Spleen (tissue), 7 donors: ENCODE results near the gene MYLK.

Experiments
- POLR2A ChIP-seq, 3 donors: fragments of 450-650 bp; IDR thresholded peaks; one replicate each; pipeline ENCODE4 v1.5.1; 2017; ENCODE audit warnings: antibody characterized with exemption in 3 of 3, mild to moderate bottlenecking in 1 of 3
- POLR2AphosphoS5 ChIP-seq, 3 donors: sonication (generic); formaldehyde crosslinking; IDR thresholded peaks; one replicate each; pipeline ENCODE4 v1.5.1; 2017; ENCODE audit warnings: antibody characterized with exemption in 3 of 3
- TF ChIP-seq, protein P1 (sequence below), 11 experiments: fragments of 200-600 bp in 7 of 11; fragments of 450-650 bp in 4 of 11; sonication (generic) in 4 of 11; IDR thresholded peaks in 8 of 11; conservative IDR thresholded peaks in 3 of 11; 1 replicate in 7 of 11; 2 replicates in 4 of 11; pipeline versions ENCODE4 v1.4.0 to v1.8.0; 2016 to 2021; ENCODE audit warnings: antibody characterized with exemption in 11 of 11, inconsistent platforms in 4 of 11, mild to moderate bottlenecking in 1 of 11
- donor health status: DM: no; HTN: no; CAD: no; lungs with moderate emphysema.
- donor health status: DM: no; HTN: no; CAD: no.
- donor health status: DM: no; HTN: no; CAD: no.

DNA sequence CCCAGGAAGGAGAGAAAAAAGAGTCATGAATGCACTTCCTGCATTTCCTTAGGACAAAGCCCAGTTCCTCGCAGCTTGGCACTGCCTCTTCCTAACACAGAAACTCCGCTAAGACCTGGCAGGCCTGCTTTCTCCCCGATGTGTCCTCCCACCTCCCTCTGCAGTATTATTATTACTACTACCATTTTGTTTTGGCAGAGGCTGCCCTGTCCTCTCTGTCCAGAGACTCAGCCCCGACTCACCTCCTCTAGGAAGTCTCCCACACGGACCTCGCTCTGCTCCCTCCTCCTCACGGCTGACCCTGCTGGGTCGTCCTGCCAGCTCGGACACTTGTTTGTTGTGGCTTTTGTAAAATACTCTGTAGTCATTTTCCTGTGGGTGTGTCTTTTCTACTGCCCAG is 192.1 kb downstream of the MYLK start:
- TF ChIP-seq, protein P1, sequence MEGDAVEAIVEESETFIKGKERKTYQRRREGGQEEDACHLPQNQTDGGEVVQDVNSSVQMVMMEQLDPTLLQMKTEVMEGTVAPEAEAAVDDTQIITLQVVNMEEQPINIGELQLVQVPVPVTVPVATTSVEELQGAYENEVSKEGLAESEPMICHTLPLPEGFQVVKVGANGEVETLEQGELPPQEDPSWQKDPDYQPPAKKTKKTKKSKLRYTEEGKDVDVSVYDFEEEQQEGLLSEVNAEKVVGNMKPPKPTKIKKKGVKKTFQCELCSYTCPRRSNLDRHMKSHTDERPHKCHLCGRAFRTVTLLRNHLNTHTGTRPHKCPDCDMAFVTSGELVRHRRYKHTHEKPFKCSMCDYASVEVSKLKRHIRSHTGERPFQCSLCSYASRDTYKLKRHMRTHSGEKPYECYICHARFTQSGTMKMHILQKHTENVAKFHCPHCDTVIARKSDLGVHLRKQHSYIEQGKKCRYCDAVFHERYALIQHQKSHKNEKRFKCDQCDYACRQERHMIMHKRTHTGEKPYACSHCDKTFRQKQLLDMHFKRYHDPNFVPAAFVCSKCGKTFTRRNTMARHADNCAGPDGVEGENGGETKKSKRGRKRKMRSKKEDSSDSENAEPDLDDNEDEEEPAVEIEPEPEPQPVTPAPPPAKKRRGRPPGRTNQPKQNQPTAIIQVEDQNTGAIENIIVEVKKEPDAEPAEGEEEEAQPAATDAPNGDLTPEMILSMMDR (IDR thresholded peaks at IDR 0.05 in 8 of 11, conservative IDR thresholded peaks at IDR 0.05 in 3 of 11), result no peak
- TF ChIP-seq POLR2AphosphoS5 (IDR thresholded peaks at IDR 0.05), result peak in 2 of 3 donors; percentile 8 to 42
- no peak for TF ChIP-seq POLR2A (IDR thresholded peaks at IDR 0.05)
